GM13976 (cell line): Measurements from ENCODE around the gene ROR2.

ENCODE experiments used
- DNase-seq: peaks from one replicate; pipeline ENCODE4 v3.0.0; 2012; ENCODE audit warnings: low spot score
- in situ Hi-C: fragments of 300-500 bp; cut with MboI; formaldehyde crosslinking; loops from one replicate; pipeline ENCODE4 v1.12.0; 2022; ENCODE audit warnings: low sequenced_read_pairs, mixed read lengths, inconsistent platforms; ENCODE audit not compliant: unreplicated experiment
- TF ChIP-seq, protein P1 (sequence below): IDR thresholded peaks from 2 replicates; pipeline ENCODE4 v1.5.1; 2012; ENCODE audit warnings: borderline replicate concordance, mild to moderate bottlenecking; ENCODE audit not compliant: insufficient read depth; ENCODE audit errors: extremely low read depth, missing control alignments, control extremely low read depth

ROR2 gene

DNA sequence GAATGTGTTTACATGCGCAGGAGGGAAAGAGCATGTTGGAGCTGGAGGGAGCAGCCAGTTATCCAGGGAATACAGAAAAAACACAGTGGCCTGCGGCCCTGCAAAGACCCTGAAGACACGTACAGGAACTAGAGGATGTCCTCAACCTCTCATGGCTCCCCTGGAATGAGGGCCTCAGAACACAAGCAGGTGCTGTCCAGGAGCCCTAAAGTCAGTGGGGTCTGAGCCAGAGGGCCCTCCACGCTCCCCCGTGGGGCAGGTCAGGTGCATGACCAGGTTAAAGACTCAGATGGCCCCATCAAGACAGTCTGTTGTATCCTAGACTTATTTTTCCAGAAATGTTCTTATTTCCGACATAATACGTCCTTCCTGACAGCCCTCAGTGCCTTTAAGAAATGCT is 106.9 kb downstream of the ROR2 start:
- TF ChIP-seq, protein P1, sequence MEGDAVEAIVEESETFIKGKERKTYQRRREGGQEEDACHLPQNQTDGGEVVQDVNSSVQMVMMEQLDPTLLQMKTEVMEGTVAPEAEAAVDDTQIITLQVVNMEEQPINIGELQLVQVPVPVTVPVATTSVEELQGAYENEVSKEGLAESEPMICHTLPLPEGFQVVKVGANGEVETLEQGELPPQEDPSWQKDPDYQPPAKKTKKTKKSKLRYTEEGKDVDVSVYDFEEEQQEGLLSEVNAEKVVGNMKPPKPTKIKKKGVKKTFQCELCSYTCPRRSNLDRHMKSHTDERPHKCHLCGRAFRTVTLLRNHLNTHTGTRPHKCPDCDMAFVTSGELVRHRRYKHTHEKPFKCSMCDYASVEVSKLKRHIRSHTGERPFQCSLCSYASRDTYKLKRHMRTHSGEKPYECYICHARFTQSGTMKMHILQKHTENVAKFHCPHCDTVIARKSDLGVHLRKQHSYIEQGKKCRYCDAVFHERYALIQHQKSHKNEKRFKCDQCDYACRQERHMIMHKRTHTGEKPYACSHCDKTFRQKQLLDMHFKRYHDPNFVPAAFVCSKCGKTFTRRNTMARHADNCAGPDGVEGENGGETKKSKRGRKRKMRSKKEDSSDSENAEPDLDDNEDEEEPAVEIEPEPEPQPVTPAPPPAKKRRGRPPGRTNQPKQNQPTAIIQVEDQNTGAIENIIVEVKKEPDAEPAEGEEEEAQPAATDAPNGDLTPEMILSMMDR, result no peak
- in situ Hi-C loops, result no loop called here
- no peak for DNase-seq

DNA sequence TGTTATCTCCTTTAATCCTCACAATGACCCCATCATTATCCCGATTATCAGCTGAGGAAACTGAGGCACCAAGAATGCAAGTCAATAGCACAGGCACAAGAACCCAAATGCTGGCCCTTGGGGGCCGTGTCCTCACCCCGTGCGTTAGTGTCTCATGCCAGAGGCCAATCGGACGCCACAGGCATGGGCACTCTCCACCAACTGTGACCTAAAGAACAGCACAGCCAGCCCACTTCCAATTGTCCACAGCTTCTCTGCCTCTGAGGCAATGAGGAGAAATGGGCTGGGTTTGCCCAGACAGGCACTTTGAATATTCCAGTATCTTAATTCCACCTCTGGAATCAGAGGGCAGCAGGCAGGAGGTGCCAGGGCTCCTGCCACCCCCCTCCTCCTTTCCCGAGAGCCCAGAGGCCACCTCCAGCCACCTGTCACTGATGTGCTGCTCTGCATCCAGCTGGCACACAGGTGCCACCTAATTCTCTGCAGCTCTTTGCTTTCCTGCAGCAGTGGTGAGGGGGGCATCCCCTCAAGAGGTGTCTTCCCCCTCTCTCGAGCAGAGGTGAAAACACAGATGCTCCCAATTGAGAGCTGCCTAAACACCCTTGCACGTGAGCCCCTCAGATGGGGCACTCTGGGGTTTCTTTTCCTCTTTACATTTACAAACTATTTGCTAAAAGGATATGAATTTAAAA is 107.5 kb downstream of the ROR2 start:
- in situ Hi-C loops, result no loop called here
- TF ChIP-seq, protein P1, result no peak
- DNase-seq, result no peak

- TF ChIP-seq, protein P1, result no peak
- DNase-seq, result no peak
- in situ Hi-C loops, result no loop called here
Observed at GRCh38 chr9:91841591-91841990, 108.4 kb downstream of the ROR2 start.

DNA sequence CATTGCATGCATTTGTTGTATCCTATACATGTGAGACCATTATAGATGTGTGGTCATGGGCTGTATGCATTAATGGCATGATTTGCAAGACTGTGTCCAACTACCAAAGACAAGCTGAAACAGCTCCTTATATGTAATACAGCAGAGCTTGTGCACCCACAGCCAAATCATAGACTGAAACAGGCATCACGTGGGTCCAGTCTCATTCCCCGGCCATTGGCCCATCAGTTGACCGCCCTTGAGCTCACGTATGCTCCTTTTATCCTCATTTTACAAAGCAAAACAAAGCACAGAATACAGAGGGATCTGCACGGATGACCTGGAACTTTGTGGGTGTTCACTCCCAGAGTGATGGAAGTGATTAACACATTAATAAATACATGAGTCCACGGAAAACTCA is 109.1 kb downstream of the ROR2 start:
- in situ Hi-C loops, result no loop called here
- TF ChIP-seq, protein P1, result no peak
- DNase-seq, result no peak

- TF ChIP-seq, protein P1, result no peak
- no peak for DNase-seq
- in situ Hi-C loops, result no loop called here
Observed at GRCh38 chr9:91840469-91840868, 109.6 kb downstream of the ROR2 start.

- in situ Hi-C loops, result no loop called here
- TF ChIP-seq, protein P1, result no peak
- no peak for DNase-seq
Observed at GRCh38 chr9:91839926-91840465, 110.0 kb downstream of the ROR2 start.
